GM18508 (cell line): ENCODE measurements around the gene SAMD4A.

ENCODE experiments used
- ATAC-seq: cut with Tn5 transposase; IDR thresholded peaks from one replicate; pipeline ENCODE4 v1.9.1; 2021; ENCODE audit warnings: moderate number of reproducible peaks; ENCODE audit not compliant: insufficient read depth, unreplicated experiment

The SAMD4A gene

DNA sequence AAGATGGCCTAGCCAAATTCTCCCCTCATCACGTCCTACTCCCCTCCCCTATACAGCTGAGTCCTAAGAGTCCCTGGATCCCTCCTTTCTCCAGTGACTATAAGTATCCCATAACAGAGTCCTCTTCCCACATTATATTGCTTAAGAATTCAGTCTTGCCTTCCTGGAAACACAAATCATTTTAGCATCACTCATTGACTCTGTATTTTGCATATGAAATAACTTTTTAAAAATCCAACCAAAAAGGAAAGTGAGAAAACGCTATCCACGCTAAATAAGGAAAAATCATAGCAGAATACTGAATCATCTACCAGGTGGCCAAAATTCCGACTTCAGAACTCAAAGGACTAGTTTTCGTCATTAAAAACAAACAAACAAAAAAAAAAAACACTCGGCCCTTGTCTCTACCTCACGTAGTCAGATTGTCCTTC lies 205.5 kb downstream of the SAMD4A start:
- no peak for ATAC-seq

- ATAC-seq: no peak
Observed at GRCh38 chr14:54773171-54774006, 206.5 kb downstream of the SAMD4A start.

DNA sequence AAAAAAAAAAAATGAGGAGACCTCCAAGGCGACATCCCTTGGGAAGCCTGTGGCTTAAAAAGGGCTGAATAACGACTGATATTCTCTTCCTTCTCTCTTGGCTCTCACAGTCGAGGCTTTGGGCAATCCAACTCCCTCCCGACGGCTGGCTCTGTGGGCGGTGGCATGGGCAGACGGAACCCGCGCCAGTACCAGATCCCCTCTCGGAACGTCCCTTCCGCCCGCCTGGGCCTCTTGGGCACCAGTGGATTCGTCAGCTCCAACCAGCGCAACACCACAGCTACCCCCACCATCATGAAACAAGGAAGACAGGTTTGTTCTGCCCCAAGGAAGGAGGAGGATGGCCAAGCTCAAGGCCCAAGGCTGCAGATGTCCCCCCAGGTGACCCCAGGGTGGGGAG lies 207.9 kb downstream of the SAMD4A start:
- ATAC-seq: no peak

DNA sequence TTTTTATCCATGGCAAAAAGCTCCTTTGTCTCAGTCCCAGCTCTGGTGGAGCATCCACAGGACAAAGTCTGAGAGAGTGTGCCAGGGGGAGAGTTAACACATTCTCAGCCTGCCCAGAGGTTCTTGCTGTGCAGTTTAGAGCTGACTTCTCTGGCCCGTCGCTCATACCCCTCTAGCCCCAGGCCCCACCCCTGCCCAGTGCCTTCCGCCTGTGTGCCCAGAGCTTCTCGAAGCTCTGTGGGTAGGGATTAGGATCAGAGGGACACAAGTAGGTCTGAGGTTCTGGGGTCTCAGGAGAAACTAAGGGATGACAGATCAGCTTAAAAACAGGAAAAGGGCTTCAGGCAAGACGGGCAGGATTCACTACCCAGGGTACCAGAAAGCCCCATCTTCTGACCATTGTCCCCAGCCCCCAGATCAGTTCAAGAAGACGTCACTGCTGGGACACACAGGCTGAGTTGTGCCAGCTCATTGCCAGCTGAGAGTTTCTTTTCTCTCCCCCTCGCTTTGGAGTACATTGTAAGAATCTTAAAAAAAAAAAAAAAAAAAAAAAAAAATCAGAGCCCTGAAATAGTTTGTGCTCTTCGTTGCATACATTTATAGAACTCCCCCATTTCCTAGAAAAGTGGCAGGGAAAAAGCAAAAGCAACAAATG lies 208.7 kb downstream of the SAMD4A start:
- ATAC-seq: no peak

GRCh38 chr14:54776361-54777001 lies 209.6 kb downstream of the SAMD4A start:
- no peak for ATAC-seq

DNA sequence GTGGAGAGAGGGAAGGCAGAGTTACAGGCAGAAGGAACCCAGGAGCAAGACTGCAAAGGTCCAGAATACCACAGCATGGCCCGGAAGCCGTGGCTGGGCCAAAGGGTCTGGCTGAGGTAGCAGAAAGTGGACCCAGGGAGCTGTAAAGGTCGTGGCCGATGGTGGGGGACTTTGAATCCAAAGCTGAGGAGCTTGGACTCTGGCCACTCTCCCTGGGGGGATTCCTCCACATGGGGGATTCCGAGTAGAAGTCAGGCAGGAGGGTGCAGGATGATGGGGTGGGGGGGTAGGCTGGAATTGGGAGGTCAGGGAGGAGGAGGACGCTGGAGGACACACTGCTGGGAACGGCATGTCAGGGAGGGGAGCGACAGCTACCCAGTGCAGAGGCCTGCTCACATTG lies 210.5 kb downstream of the SAMD4A start:
- no peak for ATAC-seq

DNA sequence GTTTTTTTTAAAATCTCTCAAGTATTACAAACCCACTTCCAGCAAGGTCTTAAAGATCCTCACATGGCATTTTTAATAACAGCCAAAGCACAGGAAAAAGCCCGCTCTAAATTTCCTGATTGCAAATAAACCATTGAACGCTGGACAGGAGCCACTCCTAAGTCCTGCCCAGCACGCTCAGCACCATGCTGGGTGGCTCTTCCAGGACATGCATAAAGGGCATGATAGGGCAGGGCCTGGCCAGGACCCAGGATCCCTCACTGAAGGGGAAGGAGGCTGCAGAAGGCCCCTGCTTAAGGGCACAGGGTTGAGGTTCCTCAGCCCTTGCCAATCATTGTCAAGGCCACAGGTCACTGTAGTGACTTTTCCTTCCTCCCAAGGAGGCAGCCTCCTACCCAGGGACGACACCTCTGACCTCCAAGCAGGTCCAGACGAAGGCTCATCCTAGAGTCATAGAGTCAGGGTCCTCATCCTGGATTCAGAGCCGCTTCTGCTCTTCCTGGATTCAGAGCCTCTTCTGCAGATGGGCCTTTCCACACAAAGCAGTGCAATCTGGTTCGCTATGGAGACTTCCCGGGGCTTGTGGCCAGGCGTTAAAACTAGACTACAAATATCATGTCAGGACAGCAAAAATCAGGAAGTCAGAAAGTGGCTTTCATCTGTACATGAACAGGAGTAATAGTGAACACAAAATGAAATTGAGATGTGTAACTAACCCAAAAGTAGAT lies 211.9 kb downstream of the SAMD4A start:
- ATAC-seq: no peak

- ATAC-seq: no peak
Observed at GRCh38 chr14:54781080-54781479, 214.2 kb downstream of the SAMD4A start.

DNA sequence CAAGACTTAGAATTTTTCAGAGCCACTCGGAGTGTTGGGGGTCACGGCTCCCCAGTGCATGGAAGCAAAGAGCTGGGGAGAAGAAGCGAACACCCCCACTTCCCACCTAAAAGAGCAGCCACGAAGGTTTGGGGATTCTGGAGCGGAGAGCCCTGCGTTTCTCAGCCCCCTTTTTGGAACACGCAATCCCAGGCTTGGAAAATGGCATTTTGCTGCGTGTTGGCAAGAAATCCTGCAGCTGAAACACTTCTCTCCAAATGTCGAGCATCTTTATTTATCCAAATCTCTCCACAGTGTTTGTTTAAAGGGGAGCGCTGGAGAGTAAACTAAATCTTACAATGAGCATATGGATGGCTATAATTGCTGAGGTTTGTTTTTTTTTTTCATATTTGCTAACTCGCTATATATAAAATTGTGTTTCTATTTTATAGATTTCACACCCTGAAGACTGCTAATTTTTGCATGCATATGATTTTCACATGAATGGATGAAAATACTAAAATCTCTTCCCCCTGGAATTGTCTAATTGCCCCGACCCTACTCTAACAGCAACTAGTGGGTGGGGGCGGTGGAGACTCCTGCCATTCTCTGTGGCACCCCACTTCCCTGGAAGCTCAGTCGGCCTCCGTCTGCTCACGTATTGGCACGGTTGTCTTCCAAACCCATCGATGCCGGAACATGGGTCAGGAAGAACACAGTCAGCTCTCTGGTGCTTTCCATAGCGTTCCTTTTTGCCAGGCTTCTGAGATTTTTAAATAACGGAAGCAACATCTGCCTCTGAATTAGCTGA lies 215.2 kb downstream of the SAMD4A start:
- no peak for ATAC-seq

DNA sequence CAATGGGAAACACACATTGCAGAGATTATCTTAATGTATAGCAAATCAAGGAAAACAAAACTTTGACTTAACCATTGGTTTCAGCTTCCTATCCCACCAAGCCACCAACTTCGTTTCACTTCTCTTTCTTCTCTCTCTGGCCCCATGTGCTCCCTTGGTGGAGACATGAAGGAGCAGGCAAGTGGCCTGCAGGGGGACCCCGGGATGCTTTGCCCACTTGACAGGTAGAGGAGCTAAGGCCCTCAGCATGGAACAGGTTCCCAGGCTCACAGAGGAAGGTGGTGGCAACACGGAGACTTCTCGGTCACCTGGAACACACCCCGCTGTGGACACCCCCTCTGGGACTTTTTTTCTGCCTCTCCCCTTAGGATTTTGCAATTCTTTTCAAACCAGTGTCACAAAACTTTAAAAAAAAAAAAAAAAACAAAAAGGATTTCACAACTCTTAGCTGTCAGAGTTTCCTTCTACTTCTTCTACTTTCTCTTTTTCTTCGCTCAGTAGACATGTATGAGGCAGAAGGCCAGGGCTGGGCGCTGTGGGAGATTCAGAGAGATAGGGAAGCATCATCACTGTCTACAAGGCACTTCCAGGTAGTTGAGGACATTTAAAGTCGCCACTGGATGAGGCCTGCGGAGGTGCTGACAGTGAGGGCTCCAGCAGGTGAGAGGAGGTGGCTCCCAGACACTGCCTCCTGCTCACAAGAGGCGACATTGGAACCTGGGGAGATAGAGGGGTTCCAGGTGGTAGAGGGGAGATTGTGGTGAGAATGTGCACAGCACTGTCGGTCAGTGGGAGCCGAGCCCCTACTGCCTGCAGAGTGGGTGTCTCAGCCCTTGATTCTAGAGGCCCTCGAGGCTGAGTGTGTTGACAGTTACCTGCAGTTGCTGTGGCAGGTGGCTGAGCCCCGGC lies 216.1 kb downstream of the SAMD4A start:
- ATAC-seq: peak; percentile 69

GRCh38 chr14:54783660-54784015 lies 216.7 kb downstream of the SAMD4A start:
- no peak for ATAC-seq

GRCh38 chr14:54784060-54784459 lies 217.1 kb downstream of the SAMD4A start:
- ATAC-seq: no peak

DNA sequence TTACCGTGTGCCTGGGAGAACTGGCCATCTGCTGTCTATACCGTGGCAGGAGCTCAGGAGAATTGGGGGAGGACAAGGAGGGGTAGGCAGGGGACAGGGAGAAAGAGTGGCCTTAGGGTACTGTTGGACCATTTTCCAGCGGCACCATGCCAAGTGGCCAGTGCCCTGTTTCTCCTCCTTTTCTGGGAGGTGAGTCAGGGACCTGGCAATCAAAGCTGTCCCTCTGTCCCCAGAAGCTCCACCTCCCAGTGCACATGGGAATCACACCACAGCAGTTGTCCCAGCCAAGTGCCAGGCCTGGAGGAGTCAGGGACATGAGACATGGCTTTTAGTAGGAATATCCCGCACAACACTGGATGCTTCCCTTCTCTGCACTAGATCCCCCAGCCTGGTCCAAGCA lies 217.7 kb downstream of the SAMD4A start:
- no peak for ATAC-seq

GRCh38 chr14:54785136-54785777 lies 218.3 kb downstream of the SAMD4A start:
- no peak for ATAC-seq

DNA sequence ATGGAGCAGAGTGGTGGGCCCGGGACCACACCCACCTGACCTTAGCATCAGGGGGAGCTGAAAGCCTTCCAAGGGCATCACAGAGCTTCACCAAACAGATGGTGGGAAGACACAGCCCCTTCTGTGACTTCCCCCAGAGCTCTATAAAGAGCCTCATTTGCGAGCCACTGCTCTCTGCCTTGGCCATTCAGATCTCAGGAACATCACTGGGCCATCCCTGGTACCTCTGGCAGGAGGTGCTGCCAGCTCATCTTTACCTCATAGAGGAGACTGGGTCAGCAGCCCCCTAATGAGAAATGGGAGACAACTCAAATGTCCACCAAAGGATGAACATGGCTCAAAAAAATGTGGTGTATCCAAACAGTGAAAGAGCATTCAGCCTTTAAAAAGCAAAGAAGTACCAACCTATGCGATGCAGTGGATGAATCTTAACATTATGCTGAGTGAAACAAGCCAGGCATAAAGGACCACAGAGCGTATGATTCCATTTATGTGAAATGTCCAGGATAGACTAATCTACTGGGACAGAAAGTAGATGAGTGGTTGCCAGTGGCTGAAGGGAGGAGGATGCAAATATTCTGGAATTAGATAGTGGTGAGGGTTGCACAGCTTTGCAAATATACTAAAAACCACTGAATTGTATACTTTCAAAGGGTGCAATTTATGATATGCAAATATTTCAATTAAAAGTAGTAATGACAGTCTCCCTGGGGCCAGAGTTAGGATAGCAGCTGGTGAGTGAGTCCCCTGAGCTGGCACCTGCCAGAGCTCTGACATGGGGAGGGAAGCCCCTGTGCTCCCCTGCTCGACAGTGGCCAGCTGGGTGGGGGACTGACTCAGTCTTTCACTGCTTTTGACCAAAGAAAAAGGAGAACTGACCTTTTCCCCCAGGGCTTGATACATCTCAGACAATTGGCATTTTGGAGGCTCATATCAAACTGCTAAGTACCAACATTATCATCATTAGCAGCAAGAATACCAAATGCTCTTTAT lies 219.1 kb downstream of the SAMD4A start:
- no peak for ATAC-seq

- no peak for ATAC-seq
Observed at GRCh38 chr14:54786838-54787237, 219.9 kb downstream of the SAMD4A start.

GRCh38 chr14:54787261-54787660 lies 220.3 kb downstream of the SAMD4A start:
- ATAC-seq: no peak
